HG03159 (cell line): ENCODE measurements around the gene DTNBP1.

ENCODE experiments used
- ATAC-seq: cut with Tn5 transposase; IDR thresholded peaks from one replicate; pipeline ENCODE4 v1.9.1; 2021; ENCODE audit warnings: mild to moderate bottlenecking, moderate library complexity; ENCODE audit not compliant: unreplicated experiment

Gene DTNBP1

DNA sequence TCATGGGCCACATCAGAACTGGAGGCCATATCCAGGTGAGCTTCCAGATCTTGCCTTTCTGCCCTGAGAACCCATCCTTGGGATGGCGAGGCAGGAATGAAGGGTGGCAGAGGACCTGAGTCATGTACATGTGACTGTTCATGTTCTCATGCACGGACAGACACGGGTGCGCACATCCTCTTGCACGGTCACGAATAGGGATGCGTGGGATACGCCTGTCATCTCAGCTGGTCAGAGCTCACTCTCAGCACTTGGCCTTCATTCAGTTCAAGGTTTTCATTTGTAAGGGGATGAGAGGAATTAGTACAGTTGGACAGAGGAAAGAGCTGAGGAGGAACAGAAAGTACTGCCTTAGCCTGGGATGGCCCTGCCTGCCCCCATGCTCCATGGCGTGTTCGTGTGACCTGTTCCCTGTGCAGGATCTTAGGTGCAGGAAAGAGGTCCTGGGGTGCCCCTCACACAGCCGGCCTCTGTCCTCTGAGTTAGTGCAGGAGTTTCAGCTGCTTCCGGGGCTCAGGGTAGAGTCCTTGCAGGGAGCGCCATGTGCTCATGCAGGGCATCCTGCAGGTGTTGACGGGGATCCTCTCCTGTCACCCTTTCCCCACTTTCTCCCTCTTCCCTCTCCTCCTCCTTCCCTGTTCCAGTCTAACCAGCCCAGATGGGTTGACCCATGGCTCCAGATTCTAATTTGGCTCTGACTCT is 173.4 kb downstream of the DTNBP1 start:
- ATAC-seq, result no peak

DNA sequence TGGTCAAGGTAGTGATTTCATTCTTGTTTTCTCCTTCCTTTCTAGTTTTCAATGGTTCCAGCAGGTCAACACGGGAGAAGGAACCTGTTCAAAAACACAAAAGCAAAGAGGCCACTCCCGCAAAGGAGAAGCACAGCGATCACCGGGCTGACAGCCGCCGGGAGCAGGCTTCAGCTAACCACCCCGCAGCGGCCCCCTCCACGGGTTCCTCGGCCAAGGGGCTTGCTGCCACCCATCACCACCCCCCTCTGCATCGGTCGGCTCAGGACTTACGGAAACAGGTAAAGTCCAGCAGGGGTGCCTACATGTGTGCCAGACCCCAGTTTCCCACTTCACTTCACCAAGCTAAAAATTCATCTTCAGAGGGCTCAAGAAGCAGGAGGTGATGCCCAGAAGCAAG is 175.6 kb downstream of the DTNBP1 start:
- no peak for ATAC-seq

DNA sequence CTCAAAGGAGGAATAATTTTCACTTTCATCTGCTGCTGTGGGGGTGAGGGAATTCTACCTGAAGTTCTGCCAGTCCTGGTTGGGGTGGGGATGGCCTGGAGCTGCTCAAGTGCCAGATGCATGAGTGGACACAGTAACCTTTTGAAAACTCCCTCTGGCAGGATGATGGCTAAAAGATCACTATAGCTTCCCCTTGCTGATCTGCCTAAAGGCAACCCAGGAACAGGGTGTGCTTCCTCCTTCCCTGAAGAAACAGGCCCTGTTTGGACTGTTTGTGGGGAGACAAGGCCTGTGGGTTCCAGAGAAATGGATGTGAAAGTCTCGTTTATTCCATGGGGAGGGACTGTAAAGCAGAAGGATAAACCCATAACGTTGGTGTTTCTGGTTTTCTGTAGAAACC is 176.9 kb downstream of the DTNBP1 start:
- ATAC-seq, result no peak

DNA sequence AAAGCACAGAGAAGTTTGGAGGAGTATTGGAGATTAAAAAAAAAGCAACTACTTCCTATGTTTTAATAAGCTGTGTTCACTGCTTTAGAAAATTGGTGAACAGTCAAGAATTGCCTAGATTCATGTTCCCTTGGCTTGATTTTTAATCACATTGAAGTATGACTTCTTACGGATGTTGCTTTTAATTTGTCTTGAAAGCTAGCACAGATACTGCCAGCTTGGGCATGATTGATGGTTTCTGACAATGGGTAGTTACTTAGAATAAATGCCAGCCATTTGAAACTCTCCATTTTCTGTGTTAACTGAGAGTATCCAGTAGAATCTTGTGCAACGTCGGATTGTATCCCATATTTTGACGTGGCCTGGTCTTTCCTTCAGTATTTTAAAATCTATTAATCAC is 178.0 kb downstream of the DTNBP1 start:
- no peak for ATAC-seq

DNA sequence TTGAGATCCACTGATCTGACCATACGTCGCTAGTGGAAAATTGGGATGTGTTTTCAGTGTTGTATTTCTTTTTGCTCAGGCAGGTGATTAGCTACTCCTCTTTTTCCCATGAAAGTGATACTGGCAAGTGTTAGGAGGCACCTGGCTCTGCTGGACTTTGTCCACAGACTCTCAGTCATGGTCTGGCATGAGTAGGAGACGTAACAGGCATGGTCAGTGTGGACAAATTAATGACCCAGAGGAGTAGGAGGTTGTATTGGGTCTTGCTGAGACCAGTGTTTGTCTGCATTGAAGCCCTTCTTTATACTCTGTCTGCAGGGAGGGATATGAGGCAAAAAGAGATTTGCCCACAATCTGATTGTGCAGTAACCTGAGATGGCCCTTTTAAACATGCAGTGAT is 178.7 kb downstream of the DTNBP1 start:
- ATAC-seq, result no peak

DNA sequence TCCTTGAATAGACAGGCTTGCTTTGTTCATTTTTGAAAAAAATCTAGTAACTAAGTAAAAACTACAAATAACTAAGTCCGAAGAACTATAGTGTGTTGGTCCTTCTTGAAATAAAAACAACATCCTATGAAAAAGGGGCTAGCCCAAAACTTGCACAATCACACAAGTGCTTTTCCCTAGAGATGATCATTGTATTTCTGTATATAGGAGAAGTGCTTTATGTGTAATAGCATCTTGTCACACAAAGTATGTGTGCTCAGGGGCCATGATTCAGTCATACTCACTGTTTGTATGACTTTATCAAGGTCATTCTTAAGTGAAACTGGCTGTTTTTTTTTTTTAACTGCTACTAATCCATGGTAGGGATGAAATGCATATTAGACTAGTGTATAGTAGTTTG is 179.8 kb downstream of the DTNBP1 start:
- ATAC-seq, result no peak

DNA sequence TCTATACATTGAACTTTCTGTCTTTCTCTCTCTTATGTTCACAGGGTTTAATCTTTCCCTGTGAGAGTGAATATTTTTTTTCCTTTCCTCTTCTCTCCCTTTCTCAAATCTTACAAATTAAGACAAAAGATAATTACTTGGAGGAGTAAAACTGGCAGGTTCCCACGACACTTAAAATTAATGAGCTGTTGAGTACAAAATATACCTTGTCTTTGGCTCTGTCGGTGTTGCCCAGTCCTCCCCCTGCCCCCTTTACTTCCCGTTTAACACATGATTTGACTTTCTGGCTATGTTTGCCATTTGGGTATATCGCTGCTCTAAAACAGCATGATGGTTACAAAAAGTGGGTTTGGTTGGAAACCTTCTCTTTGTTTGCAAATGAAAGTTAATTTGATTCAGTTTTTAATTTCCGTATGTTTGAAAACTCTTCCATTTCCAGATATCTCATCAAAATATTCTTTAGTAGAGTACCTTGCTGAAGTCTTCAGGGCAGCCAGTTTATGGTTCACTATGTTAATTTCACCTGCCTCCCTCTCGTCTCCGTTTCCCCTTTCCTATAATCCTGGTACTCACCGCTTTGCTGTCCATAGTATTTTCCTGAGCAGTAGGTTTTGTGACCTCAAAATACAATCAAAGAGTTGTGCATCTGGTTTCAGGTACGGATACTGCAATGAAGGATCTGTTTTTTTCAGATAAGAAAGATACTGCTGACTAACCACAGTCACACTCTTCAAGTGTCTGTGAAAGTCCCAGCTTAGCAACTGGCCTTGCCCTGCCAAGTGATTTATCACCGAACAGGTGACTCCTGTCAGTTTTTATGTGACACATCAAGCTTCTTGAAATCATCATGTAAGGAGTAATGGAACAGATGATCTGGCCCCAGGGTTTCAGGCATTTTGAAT is 181.2 kb downstream of the DTNBP1 start:
- ATAC-seq, result no peak

DNA sequence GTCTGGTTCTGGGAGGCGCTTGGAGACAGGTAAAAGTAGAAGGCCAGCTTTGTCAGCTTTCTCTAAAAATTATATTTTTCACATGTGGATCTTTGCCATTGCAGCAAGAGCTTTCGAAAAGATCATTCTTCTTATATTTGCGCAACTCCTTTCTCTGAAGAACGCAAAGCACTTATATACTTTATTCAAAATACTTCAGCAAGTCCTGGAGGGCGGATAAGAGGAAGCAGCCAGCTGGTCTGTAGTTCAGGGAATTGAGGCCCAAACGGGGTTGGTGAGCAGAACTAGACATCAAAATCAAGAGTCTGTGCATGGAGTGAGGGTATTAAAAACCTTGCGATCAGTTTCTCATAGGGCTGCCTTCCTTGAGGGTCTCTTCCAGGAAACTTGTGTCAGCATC is 182.3 kb downstream of the DTNBP1 start:
- no peak for ATAC-seq

DNA sequence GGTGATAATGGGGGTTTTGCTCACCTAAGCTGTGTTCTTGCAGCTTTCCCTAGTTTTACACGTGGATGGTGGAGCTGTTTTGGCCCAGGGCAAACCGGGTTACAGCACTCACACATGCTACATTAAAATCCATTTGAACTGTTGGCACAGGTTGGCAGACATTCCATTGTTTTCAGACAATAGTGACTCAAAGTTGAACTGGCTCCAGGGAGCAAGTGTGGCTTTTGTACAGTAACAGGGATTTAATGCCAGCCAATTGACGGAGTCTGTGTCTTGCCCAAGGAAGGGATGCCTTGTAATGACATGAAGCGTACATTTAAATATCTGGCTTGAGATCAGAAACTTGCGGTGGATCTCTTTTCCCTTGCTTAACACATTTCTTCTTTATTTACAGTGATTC is 183.1 kb downstream of the DTNBP1 start:
- ATAC-seq, result no peak

DNA sequence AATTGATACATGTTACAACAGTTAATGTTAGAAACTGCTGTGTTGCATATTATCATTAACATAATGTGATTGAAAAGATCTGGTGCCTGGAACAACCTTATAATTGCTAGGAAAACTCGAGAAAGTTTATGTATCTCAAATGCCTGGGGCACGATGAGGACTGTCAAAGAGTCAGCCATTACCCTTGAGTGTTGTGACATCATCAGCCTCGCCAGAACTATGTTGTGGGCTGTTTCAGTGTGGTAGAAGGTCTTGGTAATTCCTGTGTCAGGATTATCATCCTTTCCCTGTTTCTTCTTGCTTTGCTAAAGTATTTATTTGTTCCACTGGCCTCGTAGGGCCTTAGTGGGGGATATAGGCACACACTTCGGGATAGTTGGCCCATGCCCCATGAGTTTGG is 185.1 kb downstream of the DTNBP1 start:
- ATAC-seq, result no peak

DNA sequence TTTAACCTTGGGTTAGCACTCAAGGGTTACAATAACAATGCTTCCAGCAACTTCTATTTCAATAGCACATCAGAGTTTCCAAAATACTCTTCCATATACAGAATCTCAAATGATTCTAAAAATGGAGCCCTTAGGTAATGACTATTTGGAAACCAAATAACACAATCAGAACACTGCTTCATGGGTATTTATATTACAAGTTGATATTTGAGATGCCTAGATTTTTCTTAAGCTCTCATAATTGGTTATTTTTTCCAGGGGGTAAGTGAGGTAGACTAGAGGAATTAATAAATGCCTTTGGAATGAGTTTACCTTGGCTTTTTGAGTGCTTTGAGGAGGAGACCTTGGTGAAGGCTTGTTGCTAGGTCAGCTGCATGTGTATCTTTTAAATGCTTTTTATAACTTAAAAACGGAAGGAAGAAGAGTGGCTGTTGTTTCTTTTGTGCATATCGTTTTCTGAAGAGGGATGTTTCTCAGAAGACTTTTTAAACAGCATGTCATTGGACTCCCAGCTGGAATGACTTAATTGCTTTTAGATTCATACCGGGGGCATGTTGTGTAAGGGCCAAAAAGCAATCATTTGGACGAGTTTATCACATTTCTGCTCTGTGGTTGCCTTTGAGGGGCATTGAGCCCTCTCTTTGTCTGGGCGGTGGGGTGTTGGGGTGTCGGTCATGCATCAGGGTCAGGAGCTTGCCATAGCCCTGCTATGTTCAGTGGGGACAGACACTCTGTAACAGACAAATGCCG is 186.0 kb downstream of the DTNBP1 start:
- no peak for ATAC-seq

DNA sequence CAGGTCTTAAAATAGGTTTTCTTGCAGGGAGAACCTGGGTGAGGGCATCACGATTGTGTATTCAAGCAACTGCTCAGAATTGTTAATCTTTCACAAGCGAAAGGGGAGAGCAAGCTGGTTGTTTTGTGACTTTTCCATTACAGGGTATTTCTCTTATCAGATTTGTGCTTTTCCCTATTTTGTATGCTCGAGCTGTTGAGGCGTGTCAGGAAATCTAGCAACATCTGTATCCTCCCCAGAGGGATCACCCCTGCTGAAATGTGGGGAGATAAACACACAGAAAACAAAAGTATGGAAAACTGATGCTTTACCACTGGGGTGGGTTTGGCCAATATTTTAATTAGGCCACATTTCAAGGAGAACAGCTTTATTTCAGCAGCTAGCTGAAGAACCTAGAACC is 187.0 kb downstream of the DTNBP1 start:
- no peak for ATAC-seq

DNA sequence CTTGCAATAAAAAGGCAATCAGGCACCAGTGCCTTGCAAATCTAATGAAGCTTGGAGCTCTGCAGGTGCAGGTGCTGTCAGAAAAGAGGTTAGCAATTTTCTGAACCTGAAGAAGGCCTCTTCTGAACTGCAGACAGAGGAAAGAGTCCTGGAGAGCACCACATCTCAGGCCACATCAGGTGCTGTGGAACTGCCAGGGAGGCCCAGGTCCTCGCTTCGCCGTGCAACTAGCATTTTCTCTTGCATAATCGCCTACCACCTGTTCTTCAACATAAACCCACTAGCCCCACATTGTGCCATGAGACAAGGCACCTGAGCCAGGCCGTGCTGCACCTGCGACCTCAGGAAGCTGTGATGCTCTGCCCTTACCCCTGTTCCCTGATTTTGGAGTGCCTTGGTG is 187.6 kb downstream of the DTNBP1 start:
- ATAC-seq, result no peak

DNA sequence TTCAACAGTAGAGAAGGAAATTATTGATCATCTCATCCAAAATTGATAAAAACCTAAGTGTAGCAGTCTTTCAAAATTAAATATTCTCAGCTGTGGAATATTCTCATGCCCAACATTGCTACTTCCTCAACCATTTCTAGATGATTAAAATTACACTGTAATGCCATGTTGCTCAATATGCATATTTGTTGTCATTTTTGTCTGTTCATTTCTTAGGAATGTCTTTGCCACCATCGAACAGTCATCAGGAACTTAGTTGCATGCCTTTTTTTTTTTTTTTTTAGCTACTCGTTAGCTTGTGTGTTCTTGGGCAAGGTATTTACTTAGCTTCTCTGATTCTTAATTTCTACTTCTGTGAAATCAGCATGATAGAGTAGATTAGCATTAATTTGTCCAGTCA is 188.6 kb downstream of the DTNBP1 start:
- ATAC-seq, result no peak

DNA sequence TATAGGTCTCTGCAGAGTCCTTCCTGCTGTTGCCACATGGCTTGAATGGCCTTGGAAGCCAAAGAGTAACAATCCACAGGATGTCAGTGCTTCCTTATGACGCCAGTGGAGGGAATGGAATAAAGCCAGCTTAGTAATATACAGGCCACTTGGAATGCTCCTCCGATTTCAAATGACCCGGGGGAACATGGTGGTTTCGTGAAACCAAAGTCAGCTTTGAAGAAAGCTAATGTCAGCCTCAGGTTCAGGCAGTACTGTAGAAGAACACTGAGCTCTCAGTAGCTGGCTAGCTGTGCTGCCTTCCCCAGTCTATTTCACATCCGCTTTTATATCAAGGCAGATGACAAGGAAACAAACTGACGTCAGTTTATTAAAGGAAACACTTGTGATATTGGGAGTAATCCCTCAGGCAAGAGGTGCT is 189.1 kb downstream of the DTNBP1 start:
- ATAC-seq, result no peak

DNA sequence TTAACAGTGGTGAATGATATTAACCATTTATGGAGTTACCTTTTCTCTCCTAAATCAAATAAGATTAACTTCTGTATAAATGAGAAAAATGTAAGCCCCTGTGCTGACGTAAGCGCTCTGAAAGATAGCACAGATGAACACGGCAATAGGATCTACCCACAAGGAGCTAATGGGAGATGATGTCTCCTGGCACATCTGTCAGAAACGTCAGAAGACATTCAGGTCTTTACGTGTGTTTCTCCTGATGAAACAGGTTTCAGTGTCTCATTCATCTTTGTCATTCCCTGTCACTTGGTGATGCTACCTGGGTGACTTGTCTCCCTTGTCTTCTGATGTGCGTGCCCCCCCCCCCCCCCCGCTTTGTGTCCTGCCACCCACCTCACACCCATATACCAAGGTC is 189.7 kb downstream of the DTNBP1 start:
- ATAC-seq, result no peak
